Neutrophil (primary cell): Measurements from ENCODE around the gene CCDC181.

ENCODE experiments used
- H3K27ac ChIP-seq: fragments of 200-600 bp; sonication (generic); 2 replicates; pipeline ENCODE4 v1.5.1; 2016; ENCODE audit warnings: mild to moderate bottlenecking, moderate library complexity
- H3K27me3 ChIP-seq: fragments of 200-600 bp; sonication (generic); 2 replicates; pipeline ENCODE4 v1.6.0; 2016; ENCODE audit warnings: mild to moderate bottlenecking
- H3K36me3 ChIP-seq: fragments of 200-600 bp; sonication (generic); 2 replicates; pipeline ENCODE4 v1.5.1; 2017
- H3K4me1 ChIP-seq, 2 experiments: fragments of 200-600 bp in 1 of 2; sonication (generic) in 1 of 2; 1 replicate in 1 of 2; 2 replicates in 1 of 2; pipeline versions ENCODE4 v1.5.1 to v1.6.1; 2013 to 2016; ENCODE audit warnings: low read depth in 1 of 2, low read length in 1 of 2, mild to moderate bottlenecking in 1 of 2, moderate library complexity in 1 of 2; ENCODE audit not compliant: control insufficient read depth in 1 of 2, insufficient read depth in 1 of 2
- H3K4me3 ChIP-seq, 2 experiments: fragments of 200-600 bp in 1 of 2; sonication (generic) in 1 of 2; 1 replicate in 1 of 2; 2 replicates in 1 of 2; pipeline ENCODE4 v1.5.1; 2013 to 2016; ENCODE audit warnings: low read depth in 1 of 2, low read length in 1 of 2, mild to moderate bottlenecking in 1 of 2, moderate library complexity in 1 of 2
- H3K9me3 ChIP-seq: fragments of 200-600 bp; sonication (generic); 2 replicates; pipeline ENCODE4 v1.5.1; 2016
- TF ChIP-seq, protein P1 (sequence below): fragments of 200-600 bp; sonication (generic); IDR thresholded peaks from 2 replicates; pipeline ENCODE4 v1.5.1; 2016; ENCODE audit warnings: antibody characterized with exemption

CCDC181 gene

DNA sequence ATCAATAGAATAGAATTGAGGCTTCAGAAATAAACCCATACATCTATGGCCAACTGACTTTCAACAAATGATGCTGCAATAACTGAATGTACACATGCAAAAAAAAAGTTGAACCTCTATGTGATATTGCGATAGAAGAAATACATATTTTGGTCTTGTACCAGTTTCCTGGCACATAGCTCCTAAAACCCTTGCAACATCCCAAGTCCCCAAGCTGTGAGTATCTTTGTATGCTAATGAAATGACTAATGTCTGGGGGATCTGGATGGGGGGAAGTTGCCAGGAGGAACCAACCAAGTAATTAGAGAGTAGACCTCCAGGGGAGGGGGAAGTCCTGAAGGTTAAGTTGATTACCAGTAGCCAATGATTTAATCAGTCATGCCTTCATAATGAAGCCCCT is 34.9 kb downstream of the CCDC181 start:
- H3K4me3 ChIP-seq, result no peak overlapping the region
- no peaks in the 10 kb centered on the region for H3K4me1 ChIP-seq
- H3K27ac ChIP-seq, result no peak overlapping the region
- TF ChIP-seq, protein P1, sequence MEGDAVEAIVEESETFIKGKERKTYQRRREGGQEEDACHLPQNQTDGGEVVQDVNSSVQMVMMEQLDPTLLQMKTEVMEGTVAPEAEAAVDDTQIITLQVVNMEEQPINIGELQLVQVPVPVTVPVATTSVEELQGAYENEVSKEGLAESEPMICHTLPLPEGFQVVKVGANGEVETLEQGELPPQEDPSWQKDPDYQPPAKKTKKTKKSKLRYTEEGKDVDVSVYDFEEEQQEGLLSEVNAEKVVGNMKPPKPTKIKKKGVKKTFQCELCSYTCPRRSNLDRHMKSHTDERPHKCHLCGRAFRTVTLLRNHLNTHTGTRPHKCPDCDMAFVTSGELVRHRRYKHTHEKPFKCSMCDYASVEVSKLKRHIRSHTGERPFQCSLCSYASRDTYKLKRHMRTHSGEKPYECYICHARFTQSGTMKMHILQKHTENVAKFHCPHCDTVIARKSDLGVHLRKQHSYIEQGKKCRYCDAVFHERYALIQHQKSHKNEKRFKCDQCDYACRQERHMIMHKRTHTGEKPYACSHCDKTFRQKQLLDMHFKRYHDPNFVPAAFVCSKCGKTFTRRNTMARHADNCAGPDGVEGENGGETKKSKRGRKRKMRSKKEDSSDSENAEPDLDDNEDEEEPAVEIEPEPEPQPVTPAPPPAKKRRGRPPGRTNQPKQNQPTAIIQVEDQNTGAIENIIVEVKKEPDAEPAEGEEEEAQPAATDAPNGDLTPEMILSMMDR, result no peak
- no peaks in the 10 kb centered on the region for H3K9me3 ChIP-seq
- no peaks in the 10 kb centered on the region for H3K27me3 ChIP-seq
- H3K36me3 ChIP-seq, result peaks cover 70% of the 10 kb centered on the region

DNA sequence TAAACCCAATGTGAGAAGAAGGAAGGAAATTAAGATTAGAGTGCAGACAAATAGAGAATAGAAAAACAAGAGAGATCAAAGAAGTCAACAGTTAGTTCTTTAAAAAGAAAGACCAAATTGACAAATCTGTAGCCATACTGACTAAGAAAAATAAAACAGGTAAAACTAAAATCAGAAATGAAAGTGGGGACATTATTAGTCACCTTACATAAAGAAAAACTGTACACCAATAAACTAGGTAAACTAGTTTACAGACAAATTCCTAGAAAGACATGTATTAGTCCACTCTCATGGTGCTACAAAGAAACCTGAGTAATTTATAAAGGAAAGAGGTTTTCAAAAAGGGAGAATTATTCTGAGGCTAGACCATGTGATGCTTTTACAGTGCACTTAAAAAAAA is 37.0 kb downstream of the CCDC181 start:
- Histone ChIP-seq H3K9me3 (no peaks in the 10 kb centered on the region), H3K27me3 (no peaks in the 10 kb centered on the region), H3K4me3 (no peak overlapping the region), H3K36me3 (peaks cover 85% of the 10 kb centered on the region), H3K27ac (no peak overlapping the region), H3K4me1 (no peaks in the 10 kb centered on the region)
- TF ChIP-seq, protein P1, result no peak

DNA sequence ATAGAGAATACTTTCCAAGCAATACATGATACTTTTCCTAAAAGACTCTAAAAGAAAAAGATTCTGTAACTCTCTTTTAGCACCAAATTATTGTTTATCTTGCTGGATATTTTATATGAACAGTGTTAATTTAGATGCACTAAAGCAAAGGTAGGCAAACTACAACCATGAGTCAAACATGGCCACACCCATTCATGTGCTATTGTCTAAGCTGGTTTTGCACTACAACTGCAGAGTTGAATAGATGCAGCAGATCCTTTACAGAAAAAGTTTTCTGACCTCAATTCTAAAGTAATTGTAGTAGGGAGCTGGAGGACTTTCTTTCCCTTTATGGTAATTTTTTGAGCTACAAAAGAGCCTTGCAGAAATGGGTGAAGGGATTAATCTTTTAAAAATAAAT is 39.9 kb downstream of the CCDC181 start:
- no peaks in the 10 kb centered on the region for H3K27me3 ChIP-seq
- H3K4me1 ChIP-seq, result no peaks in the 10 kb centered on the region
- TF ChIP-seq, protein P1, result no peak
- peaks cover 88% of the 10 kb centered on the region for H3K36me3 ChIP-seq
- H3K4me3 ChIP-seq, result no peak overlapping the region
- no peaks in the 10 kb centered on the region for H3K9me3 ChIP-seq
- no peak overlapping the region for H3K27ac ChIP-seq

DNA sequence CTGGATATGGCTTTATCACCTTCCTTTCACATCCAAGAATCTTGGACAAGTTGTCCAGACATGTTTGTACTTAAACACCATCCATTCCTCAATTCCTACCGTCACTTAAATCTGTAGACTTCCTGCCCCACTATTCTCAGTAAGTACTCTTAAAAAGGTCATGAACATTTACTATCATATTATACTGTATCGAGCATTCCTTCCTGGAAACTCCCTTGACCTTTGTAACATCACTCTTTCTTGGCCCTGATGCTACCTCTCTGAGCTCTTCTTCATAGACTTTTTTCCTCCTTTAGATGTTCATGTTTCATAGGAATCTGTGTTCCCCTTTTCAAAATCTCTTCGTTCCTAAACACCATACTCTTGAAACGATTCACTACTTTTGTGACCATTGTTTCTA is 43.8 kb downstream of the CCDC181 start:
- H3K4me1 ChIP-seq, result no peaks in the 10 kb centered on the region
- TF ChIP-seq, protein P1, result no peak
- H3K27me3 ChIP-seq, result no peaks in the 10 kb centered on the region
- H3K27ac ChIP-seq, result no peak overlapping the region
- H3K4me3 ChIP-seq, result no peak overlapping the region
- H3K9me3 ChIP-seq, result no peaks in the 10 kb centered on the region
- peaks cover 89% of the 10 kb centered on the region for H3K36me3 ChIP-seq

DNA sequence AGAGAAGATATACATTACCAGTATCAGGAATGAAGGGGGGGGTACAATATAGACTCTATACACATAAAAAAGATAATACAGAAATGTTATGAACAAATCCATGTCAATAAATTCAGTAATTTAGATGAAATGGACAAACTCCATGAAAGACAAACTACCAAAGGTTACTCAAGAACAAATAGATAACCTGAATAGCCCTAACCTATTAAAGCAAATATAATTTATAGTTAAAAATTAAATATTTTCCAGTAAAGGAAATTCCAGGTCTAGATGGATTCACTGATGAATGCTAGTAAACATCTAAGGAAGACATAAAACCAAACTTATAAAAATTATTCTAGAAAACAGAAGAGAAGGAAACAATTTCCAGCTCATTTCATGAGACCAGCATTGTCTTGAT is 46.1 kb downstream of the CCDC181 start:
- H3K36me3 ChIP-seq, result peaks cover 91% of the 10 kb centered on the region
- H3K9me3 ChIP-seq, result no peaks in the 10 kb centered on the region
- no peak overlapping the region for H3K4me3 ChIP-seq
- H3K27ac ChIP-seq, result no peak overlapping the region
- no peaks in the 10 kb centered on the region for H3K4me1 ChIP-seq
- TF ChIP-seq, protein P1, result no peak
- H3K27me3 ChIP-seq, result no peaks in the 10 kb centered on the region

DNA sequence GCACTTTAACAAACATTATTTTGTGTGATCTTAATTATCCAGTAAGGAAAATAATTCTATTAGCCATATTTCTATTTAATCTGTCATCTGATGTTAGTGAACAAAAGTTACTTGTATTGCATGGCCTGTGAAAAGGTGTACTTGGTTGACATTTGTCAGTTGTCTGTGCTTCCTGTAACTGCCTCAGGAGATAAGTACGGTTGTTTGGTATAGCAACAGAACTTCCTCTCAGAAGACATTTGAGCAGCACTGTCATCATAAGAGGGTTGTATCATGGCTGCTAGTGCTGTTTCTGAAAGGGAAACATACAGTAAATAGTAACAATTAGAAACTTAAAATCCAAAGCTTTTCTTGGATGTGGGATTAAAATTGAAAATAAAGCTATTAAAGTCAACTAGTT is 55.9 kb downstream of the CCDC181 start:
- Histone ChIP-seq H3K9me3 (no peaks in the 10 kb centered on the region), H3K4me1 (peaks cover 28 to 33% of the 10 kb centered on the region in 2 experiments), H3K4me3 (no peak overlapping the region), H3K27me3 (no peaks in the 10 kb centered on the region), H3K36me3 (peaks cover 43% of the 10 kb centered on the region), H3K27ac (peak overlapping the region; percentile 50)
- TF ChIP-seq, protein P1, result no peak
